A549 treated with AZD2906 at 1 μM for 4 hours (cell line): ENCODE data around the gene ASB1. TPM values are rescaled to one million over a fixed set of nuclear protein-coding genes. Genes with fewer than 3 reads are reported as not detected.

Experiments used
- total RNA-seq: library from RNA; stranded (reverse); fragments of 200-300 nt; extraction: Qiagen RNA extraction; gene quantifications from 5 replicates; pipeline ENCODE4 v1.2.3, GENCODE V29; 2022

The ASB1 gene
- 38.9 to 58.9 TPM (median 55.3 TPM) in 5 replicates for total RNA-seq

GRCh38 chr2:238426568-238427434 lies at the start of gene ASB1:
ASB1 (plus strand) TSS chr2:238426927; CDS start chr2:238427071, 144 bp downstream.

Other genes starting within 250 kb of the ASB1 start
- gene ILKAP, start 223.2 kb upstream of the ASB1 start, total RNA-seq, result 34.9 to 41.6 TPM (median 39.3 TPM) in 5 replicates
- gene HES6, start 186.9 kb upstream of the ASB1 start, total RNA-seq, result 8.0 to 15.1 TPM (median 14.5 TPM) in 5 replicates
- gene PER2, start 138.3 kb upstream of the ASB1 start, total RNA-seq, result 5.3 to 7.9 TPM (median 6.5 TPM) in 5 replicates
- 9.7 to 15.2 TPM (median 12.7 TPM) in 5 replicates for gene TRAF3IP1, start 106.4 kb upstream of the ASB1 start, total RNA-seq